ENCODE measurements around the gene PMS2.
"Not testable (repeated sequence)": the region's sequence is repeated elsewhere in the genome, so short reads cannot be mapped to it uniquely, and the experiment has no call there.

PMS2 gene

GRCh38 chr7:5997210-5997808, 11.5 kb downstream of the PMS2 start:
- in situ Hi-C loops (cut with HindIII; ENCODE audit: low sequenced_read_pairs) = no loop called here
- TF ChIP-seq, protein P1, sequence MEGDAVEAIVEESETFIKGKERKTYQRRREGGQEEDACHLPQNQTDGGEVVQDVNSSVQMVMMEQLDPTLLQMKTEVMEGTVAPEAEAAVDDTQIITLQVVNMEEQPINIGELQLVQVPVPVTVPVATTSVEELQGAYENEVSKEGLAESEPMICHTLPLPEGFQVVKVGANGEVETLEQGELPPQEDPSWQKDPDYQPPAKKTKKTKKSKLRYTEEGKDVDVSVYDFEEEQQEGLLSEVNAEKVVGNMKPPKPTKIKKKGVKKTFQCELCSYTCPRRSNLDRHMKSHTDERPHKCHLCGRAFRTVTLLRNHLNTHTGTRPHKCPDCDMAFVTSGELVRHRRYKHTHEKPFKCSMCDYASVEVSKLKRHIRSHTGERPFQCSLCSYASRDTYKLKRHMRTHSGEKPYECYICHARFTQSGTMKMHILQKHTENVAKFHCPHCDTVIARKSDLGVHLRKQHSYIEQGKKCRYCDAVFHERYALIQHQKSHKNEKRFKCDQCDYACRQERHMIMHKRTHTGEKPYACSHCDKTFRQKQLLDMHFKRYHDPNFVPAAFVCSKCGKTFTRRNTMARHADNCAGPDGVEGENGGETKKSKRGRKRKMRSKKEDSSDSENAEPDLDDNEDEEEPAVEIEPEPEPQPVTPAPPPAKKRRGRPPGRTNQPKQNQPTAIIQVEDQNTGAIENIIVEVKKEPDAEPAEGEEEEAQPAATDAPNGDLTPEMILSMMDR (IDR thresholded peaks at IDR 0.05; ENCODE audit: low read depth, low read length, missing control alignments) = peak; percentile 70
- no peak overlapping the region for H3K4me3 ChIP-seq (ENCODE audit: low read depth, low read length)
- DNase-seq (ENCODE audit: low read depth) = peak; percentile 57

GRCh38 chr7:5987061-5987460, 21.8 kb downstream of the PMS2 start:
- H3K4me3 ChIP-seq (ENCODE audit: low read depth, low read length); DNase-seq (ENCODE audit: low read depth); in situ Hi-C loops (cut with HindIII; ENCODE audit: low sequenced_read_pairs): not testable (repeated sequence)

- in situ Hi-C loops (cut with HindIII; ENCODE audit: low sequenced_read_pairs); H3K4me3 ChIP-seq (ENCODE audit: low read depth, low read length); DNase-seq (ENCODE audit: low read depth): not testable (repeated sequence)
These were observed 29.1 kb downstream of the PMS2 start for GRCh38 chr7:5979680-5980314.

GRCh38 chr7:5973580-5973979, 35.3 kb downstream of the PMS2 start:
- DNase-seq (ENCODE audit: low read depth); in situ Hi-C loops (cut with HindIII; ENCODE audit: low sequenced_read_pairs); H3K4me3 ChIP-seq (ENCODE audit: low read depth, low read length): not testable (repeated sequence)

- DNase-seq (ENCODE audit: low read depth); H3K4me3 ChIP-seq (ENCODE audit: low read depth, low read length); in situ Hi-C loops (cut with HindIII; ENCODE audit: low sequenced_read_pairs): not testable (repeated sequence)
These were observed 38.4 kb downstream of the PMS2 start, which contains the start of gene RSPH10B for GRCh38 chr7:5970347-5970911. Gene RSPH10B (minus strand): TSS chr7:5970689. CDS start chr7:5967116, 3,573 bp downstream.

DNA sequence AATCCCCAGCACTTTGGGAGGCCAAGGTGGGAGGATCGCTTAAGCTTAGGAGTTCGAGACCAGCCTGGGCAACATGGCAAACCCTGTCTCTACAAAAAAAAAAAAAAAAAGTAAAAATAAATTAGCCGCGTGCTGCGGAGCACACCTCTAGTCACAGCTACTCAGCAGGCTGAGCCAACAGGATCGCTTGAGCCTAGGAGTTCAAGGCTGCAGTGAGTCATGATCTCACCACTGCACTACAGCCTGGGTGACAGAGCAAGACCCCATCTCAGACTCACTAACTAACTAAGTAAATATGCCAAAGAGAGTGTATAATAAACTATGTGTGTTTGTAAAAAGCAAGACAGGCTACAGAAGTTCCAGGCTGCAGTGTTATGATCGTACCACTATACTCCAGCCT, 45.0 kb downstream of the PMS2 start:
- in situ Hi-C loops (cut with HindIII; ENCODE audit: low sequenced_read_pairs); DNase-seq (ENCODE audit: low read depth); H3K4me3 ChIP-seq (ENCODE audit: low read depth, low read length): not testable (repeated sequence)

GRCh38 chr7:5963205-5963604, 45.6 kb downstream of the PMS2 start:
- H3K4me3 ChIP-seq (ENCODE audit: low read depth, low read length); in situ Hi-C loops (cut with HindIII; ENCODE audit: low sequenced_read_pairs); DNase-seq (ENCODE audit: low read depth): not testable (repeated sequence)

DNA sequence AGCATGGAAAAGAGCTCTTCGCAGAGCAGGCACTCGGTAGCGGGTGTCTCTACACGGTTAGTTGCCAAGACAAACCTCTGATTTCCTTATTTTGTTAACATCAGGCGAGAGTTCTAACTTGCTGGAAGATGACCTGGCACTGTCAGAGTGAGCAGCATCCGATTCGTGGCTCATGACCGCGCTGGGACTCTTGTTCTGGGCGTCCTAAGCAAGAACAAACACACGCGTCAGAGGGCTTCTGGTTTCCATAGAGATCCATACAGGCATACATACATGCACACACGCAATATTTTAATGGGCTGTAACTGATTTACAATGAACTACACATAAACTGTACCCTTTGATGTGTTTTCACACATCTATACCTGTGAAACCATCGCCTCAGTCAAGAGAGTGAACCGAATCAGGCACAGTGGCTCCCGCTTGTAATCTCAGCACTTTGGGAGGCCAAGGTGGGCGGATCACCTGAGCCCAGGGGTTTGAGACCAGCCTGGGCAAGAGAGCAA, 73.9 kb downstream of the PMS2 start:
- DNase-seq (ENCODE audit: low read depth); in situ Hi-C loops (cut with HindIII; ENCODE audit: low sequenced_read_pairs); H3K4me3 ChIP-seq (ENCODE audit: low read depth, low read length): not testable (repeated sequence)

DNA sequence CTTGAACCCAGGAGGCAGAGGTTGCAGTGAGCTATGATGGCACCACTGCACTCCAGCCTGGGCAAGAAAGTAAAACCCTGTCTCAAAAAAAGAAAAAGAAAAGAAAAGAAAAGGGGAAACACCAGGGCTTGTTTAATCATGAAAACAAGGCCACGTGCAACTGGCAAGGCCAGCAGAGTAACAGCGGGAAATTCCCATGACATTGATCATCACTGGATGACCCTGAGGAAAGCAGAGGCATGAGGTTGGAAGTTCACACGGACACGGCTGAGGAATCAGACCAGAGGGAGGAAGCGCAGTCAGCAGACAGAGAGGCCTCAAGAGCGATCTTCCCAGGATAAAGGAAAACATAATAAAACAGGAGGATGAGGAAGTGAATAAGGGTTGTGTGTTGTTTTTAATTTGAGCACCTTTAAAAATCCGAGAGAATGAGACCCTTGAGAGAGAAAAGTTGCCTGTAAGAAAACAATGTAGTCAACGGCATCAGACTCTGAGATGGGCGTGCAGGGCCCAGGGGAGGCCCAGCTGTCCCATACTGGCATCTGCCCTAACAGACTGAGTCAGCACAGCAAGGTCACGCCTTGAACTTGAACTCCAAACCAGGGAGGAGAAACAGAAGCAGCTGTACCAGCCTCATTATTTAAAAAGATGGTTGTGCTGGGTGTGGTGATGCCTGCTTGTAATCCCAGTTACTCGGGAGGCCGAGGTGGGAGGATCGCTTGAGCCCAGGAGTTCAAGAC, 76.8 kb downstream of the PMS2 start:
- H3K4me3 ChIP-seq (ENCODE audit: low read depth, low read length); DNase-seq (ENCODE audit: low read depth); in situ Hi-C loops (cut with HindIII; ENCODE audit: low sequenced_read_pairs): not testable (repeated sequence)

DNA sequence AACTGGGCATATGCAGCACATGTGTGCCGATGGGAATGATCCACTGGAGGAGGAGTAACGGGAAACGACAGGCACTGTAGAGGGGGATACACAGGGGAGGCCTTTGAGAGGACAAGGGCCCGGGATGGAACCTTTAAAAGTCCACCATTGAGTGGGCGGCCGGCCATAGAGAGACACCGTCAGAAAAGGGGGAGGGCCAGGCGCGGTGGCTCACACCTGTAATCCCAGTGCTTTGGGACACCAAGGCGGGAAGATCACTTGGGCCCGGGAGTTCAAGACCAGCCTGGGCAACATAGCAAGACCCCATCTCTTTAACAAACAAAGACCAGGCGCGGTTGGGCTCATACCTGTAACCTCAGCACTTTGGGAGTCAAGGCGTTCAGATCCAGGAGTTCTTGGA, 77.6 kb downstream of the PMS2 start:
- DNase-seq (ENCODE audit: low read depth); in situ Hi-C loops (cut with HindIII; ENCODE audit: low sequenced_read_pairs); H3K4me3 ChIP-seq (ENCODE audit: low read depth, low read length): not testable (repeated sequence)

- H3K4me3 ChIP-seq (ENCODE audit: low read depth, low read length); in situ Hi-C loops (cut with HindIII; ENCODE audit: low sequenced_read_pairs); DNase-seq (ENCODE audit: low read depth): not testable (repeated sequence)
These were observed 78.6 kb downstream of the PMS2 start for GRCh38 chr7:5930290-5930689.

DNA sequence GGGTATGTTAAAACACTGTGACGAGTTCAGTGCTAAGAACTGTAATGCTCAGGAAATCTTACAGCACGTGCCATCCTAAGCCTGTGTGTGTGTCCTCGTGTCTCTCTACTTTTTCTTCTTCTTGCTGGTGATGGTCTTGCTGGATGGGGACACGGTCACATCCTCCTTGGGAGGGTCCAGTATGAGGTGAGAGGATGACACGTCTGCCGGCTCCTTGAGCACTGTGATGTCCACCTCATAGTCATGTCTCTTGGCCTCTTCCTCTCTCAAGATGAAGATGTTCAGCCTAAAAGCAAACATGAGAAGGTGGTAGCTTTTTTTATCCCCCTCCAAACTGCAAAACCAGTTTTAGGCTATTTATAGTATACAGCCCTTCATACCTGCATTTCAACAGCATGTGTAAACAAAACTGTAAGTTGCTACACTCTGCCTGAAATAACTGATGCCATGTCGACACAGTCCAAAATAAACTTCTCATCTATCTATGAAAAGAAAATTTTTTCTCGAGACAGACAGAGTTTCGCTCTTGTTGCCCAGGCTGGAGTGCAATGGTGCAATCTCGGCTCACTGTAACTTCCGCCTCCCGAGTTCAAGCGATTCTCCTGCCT, 82.5 kb downstream of the PMS2 start:
- in situ Hi-C loops (cut with HindIII; ENCODE audit: low sequenced_read_pairs); H3K4me3 ChIP-seq (ENCODE audit: low read depth, low read length); DNase-seq (ENCODE audit: low read depth): not testable (repeated sequence)

- in situ Hi-C loops (cut with HindIII; ENCODE audit: low sequenced_read_pairs); H3K4me3 ChIP-seq (ENCODE audit: low read depth, low read length); DNase-seq (ENCODE audit: low read depth): not testable (repeated sequence)
These were observed 84.2 kb downstream of the PMS2 start for GRCh38 chr7:5924630-5925029.

DNA sequence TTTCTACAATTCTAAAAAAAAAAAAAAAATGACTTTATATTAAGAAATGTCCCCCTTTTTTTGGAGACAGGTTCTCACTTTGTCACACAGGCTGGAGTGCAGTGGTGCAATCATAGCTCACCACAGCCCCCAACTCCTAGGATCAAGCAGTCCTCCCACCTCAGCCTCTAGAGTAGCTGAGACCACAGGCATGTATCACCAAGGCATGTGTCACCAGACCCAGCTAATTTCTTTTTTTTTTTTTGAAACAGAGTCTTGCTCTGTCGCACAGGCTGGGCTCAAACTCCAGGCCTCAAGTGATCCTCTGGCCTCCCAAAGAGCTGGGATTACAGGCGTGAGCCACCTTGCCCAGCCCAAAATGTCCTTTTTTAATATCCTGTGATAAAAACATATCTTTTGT, 84.7 kb downstream of the PMS2 start:
- H3K4me3 ChIP-seq (ENCODE audit: low read depth, low read length); DNase-seq (ENCODE audit: low read depth); in situ Hi-C loops (cut with HindIII; ENCODE audit: low sequenced_read_pairs): not testable (repeated sequence)
